Vagina (tissue), 2 donors: Measurements from ENCODE around the gene SHTN1.

Experiments used
- POLR2A ChIP-seq, 2 donors: fragments of 450-650 bp; IDR thresholded peaks; one replicate each; pipeline ENCODE4 v1.6.1; 2017; ENCODE audit warnings: antibody characterized with exemption in 2 of 2, mild to moderate bottlenecking in 2 of 2, moderate library complexity in 2 of 2
- POLR2AphosphoS5 ChIP-seq, 2 donors: sonication (generic); formaldehyde crosslinking; IDR thresholded peaks; one replicate each; pipeline ENCODE4 v1.9.0; 2017; ENCODE audit warnings: antibody characterized with exemption in 2 of 2, mild to moderate bottlenecking in 2 of 2, low read depth in 1 of 2; ENCODE audit not compliant: insufficient read depth in 1 of 2
- TF ChIP-seq, protein P1 (sequence below), 3 experiments: fragments of 450-650 bp in 2 of 3; fragments of 200-600 bp in 1 of 3; sonication (generic) in 1 of 3; IDR thresholded peaks; one replicate each; pipeline ENCODE4 v1.5.1; 2017 to 2019; ENCODE audit warnings: antibody characterized with exemption in 3 of 3, mild to moderate bottlenecking in 2 of 3, moderate library complexity in 2 of 3

DNA sequence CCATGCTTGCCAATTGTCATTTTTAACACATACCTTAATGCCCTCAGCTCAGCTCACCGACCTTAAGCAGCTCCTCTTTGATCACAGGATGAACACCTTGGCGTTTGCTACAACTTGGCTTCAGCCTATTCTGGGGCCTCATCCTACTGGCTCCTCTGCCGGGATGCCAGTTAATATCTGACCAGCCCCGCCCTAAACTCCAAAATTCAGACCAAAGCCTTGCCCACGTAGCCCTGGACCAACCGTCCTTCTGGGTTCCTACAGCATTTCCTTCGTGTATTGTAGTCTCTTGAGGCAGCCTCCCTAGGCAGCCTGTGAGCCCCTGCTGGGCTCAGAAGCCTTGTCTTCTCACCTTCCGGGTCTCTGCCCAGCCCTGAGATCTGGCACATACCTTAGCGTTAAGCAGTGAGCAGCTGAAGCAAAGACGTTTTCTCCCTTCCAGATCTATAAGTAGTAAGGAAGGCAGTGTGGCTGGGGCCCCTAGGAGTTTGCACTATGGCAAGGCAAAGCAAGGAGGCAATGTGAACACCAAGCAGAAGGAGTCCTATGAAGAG lies 154.9 kb downstream of the SHTN1 start:
- TF ChIP-seq, protein P1, sequence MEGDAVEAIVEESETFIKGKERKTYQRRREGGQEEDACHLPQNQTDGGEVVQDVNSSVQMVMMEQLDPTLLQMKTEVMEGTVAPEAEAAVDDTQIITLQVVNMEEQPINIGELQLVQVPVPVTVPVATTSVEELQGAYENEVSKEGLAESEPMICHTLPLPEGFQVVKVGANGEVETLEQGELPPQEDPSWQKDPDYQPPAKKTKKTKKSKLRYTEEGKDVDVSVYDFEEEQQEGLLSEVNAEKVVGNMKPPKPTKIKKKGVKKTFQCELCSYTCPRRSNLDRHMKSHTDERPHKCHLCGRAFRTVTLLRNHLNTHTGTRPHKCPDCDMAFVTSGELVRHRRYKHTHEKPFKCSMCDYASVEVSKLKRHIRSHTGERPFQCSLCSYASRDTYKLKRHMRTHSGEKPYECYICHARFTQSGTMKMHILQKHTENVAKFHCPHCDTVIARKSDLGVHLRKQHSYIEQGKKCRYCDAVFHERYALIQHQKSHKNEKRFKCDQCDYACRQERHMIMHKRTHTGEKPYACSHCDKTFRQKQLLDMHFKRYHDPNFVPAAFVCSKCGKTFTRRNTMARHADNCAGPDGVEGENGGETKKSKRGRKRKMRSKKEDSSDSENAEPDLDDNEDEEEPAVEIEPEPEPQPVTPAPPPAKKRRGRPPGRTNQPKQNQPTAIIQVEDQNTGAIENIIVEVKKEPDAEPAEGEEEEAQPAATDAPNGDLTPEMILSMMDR (IDR thresholded peaks at IDR 0.05): no peak
- TF ChIP-seq POLR2A (IDR thresholded peaks at IDR 0.05) (no peak), POLR2AphosphoS5 (IDR thresholded peaks at IDR 0.05; ENCODE audit: insufficient read depth in 1 of 2, low read depth in 1 of 2) (no peak)
